Gastroesophageal sphincter (tissue), 4 donors: Measurements from ENCODE around the gene APOBR. TPM values are rescaled to one million over a fixed set of nuclear protein-coding genes. Genes with fewer than 3 reads are reported as not detected.
A peak's percentile ranks its signal among the peaks of the same experiment; 100 is the strongest.

Experiments used
- ATAC-seq: fragments of 150-250 bp; one replicate; pipeline ENCODE4 v1.9.1; 2016; ENCODE audit warnings: mild to moderate bottlenecking, moderate library complexity
- H3K27ac ChIP-seq, 4 donors: fragments of 200-600 bp; sonication (generic) in 3 of 4; 1 replicate in 3 of 4; 2 replicates in 1 of 4; pipeline ENCODE4 v1.5.1; 2016 to 2019
- H3K27me3 ChIP-seq: fragments of 200-600 bp; sonication (generic); one replicate; pipeline ENCODE4 v1.5.1; 2019
- H3K36me3 ChIP-seq, 2 donors: fragments of 200-600 bp; sonication (generic); one replicate each; pipeline ENCODE4 v1.5.1; 2019; ENCODE audit warnings: control low read depth in 1 of 2
- H3K4me1 ChIP-seq, 3 donors: fragments of 200-600 bp; sonication (generic); 1 replicate in 2 of 3; 2 replicates in 1 of 3; pipeline ENCODE4 v1.5.1; 2016 to 2019; ENCODE audit warnings: control low read depth in 2 of 3
- H3K4me3 ChIP-seq, 2 donors: fragments of 200-600 bp; sonication (generic); one replicate each; pipeline ENCODE4 v1.5.1; 2019; ENCODE audit warnings: mild to moderate bottlenecking in 1 of 2, moderate library complexity in 1 of 2
- H3K9me3 ChIP-seq, 3 donors: fragments of 200-600 bp; sonication (generic); one replicate each; pipeline ENCODE4 v1.5.1; 2017 to 2019; ENCODE audit warnings: control low read depth in 2 of 3
- EP300 ChIP-seq: sonication (generic); formaldehyde crosslinking; IDR thresholded peaks from one replicate; pipeline ENCODE4 v1.6.1; 2017; ENCODE audit warnings: antibody characterized with exemption, mild to moderate bottlenecking
- POLR2A ChIP-seq, 2 donors: fragments of 450-650 bp; IDR thresholded peaks; one replicate each; pipeline ENCODE4 v1.6.1; 2017; ENCODE audit warnings: antibody characterized with exemption in 2 of 2, mild to moderate bottlenecking in 2 of 2, moderate library complexity in 1 of 2
- POLR2AphosphoS5 ChIP-seq: sonication (generic); formaldehyde crosslinking; IDR thresholded peaks from one replicate; pipeline ENCODE4 v1.6.1; 2017; ENCODE audit warnings: antibody characterized with exemption
- whole genome bisulfite sequencing, 2 donors: methylation state at CpG; one replicate each; pipeline ENCODE4 v1.1.5; 2018; ENCODE audit warnings: low coverage in 1 of 2; 5-methylcytosine and 5-hydroxymethylcytosine counted together
- total RNA-seq, 4 donors: library from RNA; depleted of rRNA; stranded (reverse); fragments of >200 nt; gene quantifications; one replicate each; pipeline ENCODE4 v1.1.0, GENCODE V29; 2016
- TF ChIP-seq, protein P1 (sequence below), 4 experiments: fragments of 200-600 bp in 2 of 4; fragments of 450-650 bp in 2 of 4; sonication (generic) in 1 of 4; IDR thresholded peaks; one replicate each; pipeline ENCODE4 v1.5.1; 2017 to 2019; ENCODE audit warnings: antibody characterized with exemption in 4 of 4, mild to moderate bottlenecking in 2 of 4, moderate library complexity in 2 of 4

Gene APOBR
- total RNA-seq, 4 donors from 2014 or later, result 1.2 to 3.1 (median 1.5) TPM

DNA sequence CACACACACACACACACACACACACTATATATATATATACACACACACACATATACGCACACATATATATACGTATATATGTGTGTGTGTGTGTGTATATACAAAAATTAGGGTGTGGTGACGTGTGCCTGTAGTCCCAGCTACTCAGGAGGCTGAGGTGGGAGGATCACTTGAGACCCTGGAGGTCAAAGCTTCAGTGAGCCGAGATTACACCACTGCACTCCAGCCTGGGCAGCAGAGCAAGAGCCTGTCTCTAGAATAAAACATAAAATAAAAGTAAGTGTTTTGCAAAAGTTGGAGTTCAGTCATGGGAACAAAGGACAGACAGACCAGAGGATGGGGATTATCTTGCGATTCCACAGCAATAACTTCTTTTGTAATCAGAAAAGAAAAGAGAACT is 33.5 kb downstream of the APOBR start:
- no peaks in the 10 kb centered on the region for H3K9me3 ChIP-seq
- no peak for ATAC-seq

DNA sequence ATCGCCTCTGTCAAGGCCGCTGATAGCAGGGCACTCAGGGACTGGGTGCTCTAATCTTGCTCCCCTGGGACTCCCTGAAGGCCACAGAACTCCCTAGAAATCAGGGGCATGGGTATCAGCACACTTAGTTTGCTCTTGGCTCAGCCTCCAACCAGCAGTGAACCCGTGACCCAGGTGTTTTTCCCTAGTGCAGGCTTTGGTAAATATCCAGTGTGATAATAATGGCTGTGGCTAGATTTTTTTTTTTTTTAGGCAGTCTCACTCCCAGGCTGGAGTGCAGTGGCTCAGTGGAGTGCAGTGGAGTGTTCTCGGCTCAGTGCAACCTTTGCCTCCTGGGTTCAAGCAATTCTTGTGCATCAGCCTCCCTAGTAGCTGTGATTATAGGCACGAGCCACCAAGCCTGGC is 34.0 kb downstream of the APOBR start:
- Histone ChIP-seq H3K27ac (peak overlapping the region in 1 of 4 donors; percentile 12), H3K36me3 (peaks cover 0 to 2% of the 10 kb centered on the region in 2 donors), H3K4me1 (peaks cover 3 to 42% (median 4%) of the 10 kb centered on the region in 3 donors), H3K27me3 (no peaks in the 10 kb centered on the region), H3K4me3 (no peak overlapping the region), H3K9me3 (no peaks in the 10 kb centered on the region)
- TF ChIP-seq EP300, result no peak
- TF ChIP-seq, protein P1, sequence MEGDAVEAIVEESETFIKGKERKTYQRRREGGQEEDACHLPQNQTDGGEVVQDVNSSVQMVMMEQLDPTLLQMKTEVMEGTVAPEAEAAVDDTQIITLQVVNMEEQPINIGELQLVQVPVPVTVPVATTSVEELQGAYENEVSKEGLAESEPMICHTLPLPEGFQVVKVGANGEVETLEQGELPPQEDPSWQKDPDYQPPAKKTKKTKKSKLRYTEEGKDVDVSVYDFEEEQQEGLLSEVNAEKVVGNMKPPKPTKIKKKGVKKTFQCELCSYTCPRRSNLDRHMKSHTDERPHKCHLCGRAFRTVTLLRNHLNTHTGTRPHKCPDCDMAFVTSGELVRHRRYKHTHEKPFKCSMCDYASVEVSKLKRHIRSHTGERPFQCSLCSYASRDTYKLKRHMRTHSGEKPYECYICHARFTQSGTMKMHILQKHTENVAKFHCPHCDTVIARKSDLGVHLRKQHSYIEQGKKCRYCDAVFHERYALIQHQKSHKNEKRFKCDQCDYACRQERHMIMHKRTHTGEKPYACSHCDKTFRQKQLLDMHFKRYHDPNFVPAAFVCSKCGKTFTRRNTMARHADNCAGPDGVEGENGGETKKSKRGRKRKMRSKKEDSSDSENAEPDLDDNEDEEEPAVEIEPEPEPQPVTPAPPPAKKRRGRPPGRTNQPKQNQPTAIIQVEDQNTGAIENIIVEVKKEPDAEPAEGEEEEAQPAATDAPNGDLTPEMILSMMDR (IDR thresholded peaks at IDR 0.05), result no peak
- no peak for TF ChIP-seq POLR2A (IDR thresholded peaks at IDR 0.05)
- no peak for TF ChIP-seq POLR2AphosphoS5
- 75% methylated on average over 5 of the region's 5 CpGs; no CpG with 5 or more reads in 1 of the 2 donors for WGBS, 2 donors
- no peak for ATAC-seq

More for the DNA sequence above, 33.5 kb downstream of the APOBR start:
- WGBS, 2 donors, result 71 to 82% methylated on average over 1 to 5 of the region's 5 CpGs
- Histone ChIP-seq H3K36me3 (no peaks in the 10 kb centered on the region), H3K27ac (no peak overlapping the region), H3K27me3 (no peaks in the 10 kb centered on the region), H3K4me3 (no peak overlapping the region), H3K4me1 (peaks cover 3 to 40% (median 4%) of the 10 kb centered on the region in 3 donors)
- no peak for TF ChIP-seq EP300
- no peak for TF ChIP-seq POLR2A (IDR thresholded peaks at IDR 0.05)
- no peak for TF ChIP-seq POLR2AphosphoS5
- TF ChIP-seq, protein P1 (IDR thresholded peaks at IDR 0.05), result no peak

DNA sequence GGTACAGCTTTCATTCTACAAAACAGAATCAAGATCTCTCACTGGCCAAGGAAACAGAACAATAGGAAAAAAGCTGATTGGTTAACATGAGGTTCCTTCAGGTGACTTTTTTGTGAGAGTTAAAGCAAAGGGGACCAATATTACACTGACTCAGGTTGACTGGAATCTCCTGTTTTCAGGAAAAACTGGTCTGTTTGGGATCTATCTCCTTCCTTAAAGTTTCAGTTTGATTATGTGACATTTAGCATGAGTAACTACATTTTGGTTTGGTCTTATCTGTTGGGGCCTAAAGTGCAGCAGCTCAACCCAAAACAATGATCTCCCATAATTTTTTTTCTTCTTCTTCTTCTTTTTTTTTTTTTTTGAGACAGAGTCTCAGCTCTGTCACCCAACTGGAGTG is 34.7 kb downstream of the APOBR start:
- Histone ChIP-seq H3K27ac (no peak overlapping the region), H3K9me3 (no peaks in the 10 kb centered on the region), H3K4me3 (no peak overlapping the region), H3K4me1 (peaks cover 0 to 42% (median 4%) of the 10 kb centered on the region in 3 donors), H3K27me3 (no peaks in the 10 kb centered on the region), H3K36me3 (peaks cover 0 to 8% of the 10 kb centered on the region in 2 donors)
- ATAC-seq, result no peak
- TF ChIP-seq POLR2AphosphoS5, result no peak

DNA sequence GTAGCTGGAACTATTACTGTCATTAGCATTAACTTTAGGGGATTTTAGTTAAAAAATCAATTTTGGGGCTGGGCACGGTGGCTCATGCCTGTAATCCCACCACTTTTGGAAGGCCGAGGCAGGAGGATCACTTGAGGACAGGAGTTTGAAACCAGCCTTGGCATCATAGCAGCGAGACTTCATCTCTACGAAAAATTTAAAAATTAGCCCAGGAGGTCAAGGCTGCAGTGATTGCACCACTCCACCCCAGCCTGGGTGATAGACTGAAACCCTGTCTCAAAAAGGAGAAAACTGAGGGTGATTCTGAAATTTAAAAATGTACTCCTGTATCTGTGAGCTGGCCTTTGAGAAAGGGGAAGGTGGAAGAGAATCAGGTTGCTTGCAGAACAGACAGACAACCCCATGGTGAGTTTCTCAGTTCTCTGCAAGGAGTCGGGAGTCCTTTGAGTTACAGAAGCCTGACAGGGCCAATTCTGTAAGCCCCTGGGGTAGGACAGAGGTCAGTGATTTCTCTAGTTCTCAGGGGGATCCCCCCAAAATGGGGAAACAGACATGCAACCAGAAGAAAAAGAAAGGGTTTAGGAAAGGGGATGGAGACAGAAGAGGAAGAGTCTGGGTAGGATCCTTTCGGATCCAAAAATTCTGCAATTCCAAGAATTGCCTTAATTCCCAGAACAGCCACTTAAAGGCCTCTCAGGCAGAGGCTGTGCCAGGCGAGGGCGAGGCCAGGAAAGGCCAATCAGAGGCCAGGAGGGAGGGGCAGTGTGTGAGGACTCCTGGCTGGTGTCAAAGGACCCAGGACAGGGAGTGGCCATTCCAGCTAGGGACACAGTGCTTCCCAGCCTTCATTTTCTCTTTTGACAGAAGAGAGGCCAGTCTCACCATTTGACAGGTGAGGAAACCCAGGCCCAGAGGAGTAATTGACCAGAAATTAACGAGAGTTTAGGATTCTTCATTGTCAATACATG is 37.6 kb downstream of the APOBR start:
- Histone ChIP-seq H3K4me1 (peaks cover 4 to 56% (median 4%) of the 10 kb centered on the region in 3 donors), H3K27ac (peak overlapping the region; percentile 62 to 93 (median 73)), H3K4me3 (no peak overlapping the region)

DNA sequence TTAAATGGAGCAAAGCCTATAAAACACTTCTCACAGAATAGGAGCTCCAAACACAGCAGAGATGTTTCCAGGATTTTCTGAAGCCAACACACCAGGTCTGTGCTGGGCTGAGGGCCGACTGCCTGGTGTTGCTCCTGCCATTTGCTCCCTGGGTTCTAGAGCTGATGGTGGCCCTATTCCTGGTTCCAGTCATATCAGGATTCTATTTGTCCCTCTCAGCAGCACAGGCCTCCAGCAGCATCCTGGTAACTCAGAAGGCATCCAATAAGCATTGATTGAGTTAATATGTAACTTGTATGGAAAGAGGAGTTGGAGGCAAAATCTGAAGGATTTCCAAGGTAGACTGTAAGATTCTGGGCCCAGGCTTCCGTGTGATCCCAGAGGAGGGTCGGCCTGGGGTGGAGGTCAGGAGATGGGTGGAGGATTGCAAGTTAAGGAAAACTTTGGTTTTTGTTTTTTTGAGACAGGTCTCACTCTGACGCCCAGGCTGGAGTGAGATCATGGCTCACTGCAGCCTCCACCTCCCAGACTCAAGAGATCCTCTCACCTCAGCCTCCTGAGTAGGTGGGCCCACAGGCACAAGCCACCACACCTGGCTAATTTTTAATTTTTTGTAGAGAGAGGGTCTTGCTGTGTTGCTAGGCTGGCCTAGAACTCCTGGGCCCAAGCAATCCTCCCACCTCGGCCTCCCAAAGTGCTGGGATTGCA is 38.7 kb downstream of the APOBR start:
- H3K27me3 ChIP-seq, result no peaks in the 10 kb centered on the region
- peak overlapping the region; percentile 62 to 93 (median 73) for H3K27ac ChIP-seq
- H3K9me3 ChIP-seq, result no peaks in the 10 kb centered on the region
- WGBS, 2 donors, result 51 to 85% methylated on average over 2 to 3 of the region's 5 CpGs
- H3K4me1 ChIP-seq, result peaks cover 4 to 66% (median 8%) of the 10 kb centered on the region in 3 donors
- H3K36me3 ChIP-seq, result peaks cover 0 to 33% of the 10 kb centered on the region in 2 donors
- no peak for TF ChIP-seq POLR2A (IDR thresholded peaks at IDR 0.05)
- no peak for TF ChIP-seq POLR2AphosphoS5
- TF ChIP-seq, protein P1 (IDR thresholded peaks at IDR 0.05), result no peak
- no peak for TF ChIP-seq EP300
- no peak for ATAC-seq
- no peak overlapping the region for H3K4me3 ChIP-seq

More for the DNA sequence above, 37.6 kb downstream of the APOBR start:
- TF ChIP-seq POLR2A (IDR thresholded peaks at IDR 0.05) (no peak), EP300 (no peak), POLR2AphosphoS5 (peak; percentile 73)
- Histone ChIP-seq H3K36me3 (peaks cover 0 to 33% of the 10 kb centered on the region in 2 donors), H3K27me3 (no peaks in the 10 kb centered on the region), H3K9me3 (no peaks in the 10 kb centered on the region)
- peak; percentile 94 for ATAC-seq
- 61 to 89% methylated on average over 5 to 9 of the region's 9 CpGs for WGBS, 2 donors
